ENCODE measurements around the gene SECTM1.

SECTM1 gene

DNA sequence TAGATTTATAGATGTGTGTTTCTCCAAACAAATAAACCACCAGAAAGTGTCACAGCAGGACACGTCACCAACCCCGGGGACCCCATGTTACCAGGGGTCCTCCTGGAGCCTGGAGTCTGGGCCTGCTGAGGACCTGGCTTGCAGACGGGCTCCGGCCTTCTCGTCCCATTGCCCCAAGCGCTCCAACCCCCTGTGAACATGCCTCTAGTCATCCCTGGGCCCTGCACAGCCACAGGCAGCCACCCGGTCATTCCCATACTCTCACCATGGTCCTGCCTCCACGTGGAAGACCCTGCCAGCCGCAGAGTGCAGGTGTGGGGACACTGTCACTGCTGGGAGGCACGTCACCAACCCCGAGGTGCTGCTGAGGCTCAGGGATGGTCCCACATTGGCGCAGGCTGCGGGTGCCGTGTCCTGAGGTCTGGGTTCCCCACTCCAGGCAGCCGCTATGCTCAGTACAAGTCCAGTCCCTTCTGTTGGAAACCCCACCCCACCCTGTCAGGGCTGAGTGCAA lies 4.5 kb downstream of the SECTM1 start:
- no peak for DNase-seq (ENCODE audit: extremely low read depth, low read depth)
- TF ChIP-seq, protein P1, sequence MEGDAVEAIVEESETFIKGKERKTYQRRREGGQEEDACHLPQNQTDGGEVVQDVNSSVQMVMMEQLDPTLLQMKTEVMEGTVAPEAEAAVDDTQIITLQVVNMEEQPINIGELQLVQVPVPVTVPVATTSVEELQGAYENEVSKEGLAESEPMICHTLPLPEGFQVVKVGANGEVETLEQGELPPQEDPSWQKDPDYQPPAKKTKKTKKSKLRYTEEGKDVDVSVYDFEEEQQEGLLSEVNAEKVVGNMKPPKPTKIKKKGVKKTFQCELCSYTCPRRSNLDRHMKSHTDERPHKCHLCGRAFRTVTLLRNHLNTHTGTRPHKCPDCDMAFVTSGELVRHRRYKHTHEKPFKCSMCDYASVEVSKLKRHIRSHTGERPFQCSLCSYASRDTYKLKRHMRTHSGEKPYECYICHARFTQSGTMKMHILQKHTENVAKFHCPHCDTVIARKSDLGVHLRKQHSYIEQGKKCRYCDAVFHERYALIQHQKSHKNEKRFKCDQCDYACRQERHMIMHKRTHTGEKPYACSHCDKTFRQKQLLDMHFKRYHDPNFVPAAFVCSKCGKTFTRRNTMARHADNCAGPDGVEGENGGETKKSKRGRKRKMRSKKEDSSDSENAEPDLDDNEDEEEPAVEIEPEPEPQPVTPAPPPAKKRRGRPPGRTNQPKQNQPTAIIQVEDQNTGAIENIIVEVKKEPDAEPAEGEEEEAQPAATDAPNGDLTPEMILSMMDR (IDR thresholded peaks at IDR 0.05; ENCODE audit: low read depth, low read length, missing control alignments) = no peak
- no peak overlapping the region for H3K4me3 ChIP-seq (replicated peaks; ENCODE audit: low read depth, low read length)

DNA sequence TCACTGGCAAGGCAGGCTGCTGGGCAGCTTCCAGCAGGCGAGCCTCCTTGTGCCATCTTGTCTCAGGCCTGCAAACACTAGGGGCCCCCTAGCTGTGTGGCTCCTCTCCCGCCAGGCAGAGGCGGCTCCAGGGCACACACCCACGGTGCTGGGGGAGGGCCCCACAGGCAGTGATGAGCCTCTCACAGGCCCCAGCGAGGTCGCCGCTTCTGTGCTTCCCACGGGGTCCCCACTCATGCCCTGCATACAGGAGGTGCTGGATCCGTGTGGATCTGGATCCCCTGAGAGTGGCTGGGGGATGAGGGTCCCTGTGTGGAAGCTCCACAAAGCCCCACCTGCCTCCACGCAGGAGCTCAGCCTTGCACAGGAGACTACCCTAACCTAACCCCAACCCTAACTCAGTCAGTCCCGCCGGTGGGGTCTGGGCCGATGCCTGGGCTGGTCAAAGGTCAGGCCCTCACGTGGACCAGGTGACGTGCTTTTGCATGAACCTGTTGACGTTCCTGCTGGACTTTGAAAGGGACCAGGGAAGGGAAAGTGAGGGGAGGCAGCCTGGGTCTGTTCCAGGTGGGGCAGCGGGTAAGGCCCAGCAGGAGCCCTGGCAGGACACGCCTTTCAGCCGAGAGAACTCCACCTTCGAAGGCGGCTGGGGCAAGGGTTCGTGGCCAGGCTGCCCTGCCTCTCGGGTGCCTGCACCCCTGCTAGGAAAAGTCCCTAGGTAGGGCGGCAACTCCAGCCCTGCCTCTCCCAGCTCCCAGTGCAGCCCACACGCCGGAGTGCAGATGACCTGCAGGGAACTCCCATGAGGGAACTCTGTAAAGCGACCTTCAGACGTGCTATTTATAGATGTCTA lies 5.2 kb downstream of the SECTM1 start:
- H3K4me3 ChIP-seq (replicated peaks; ENCODE audit: low read depth, low read length) = no peak overlapping the region
- TF ChIP-seq, protein P1 (IDR thresholded peaks at IDR 0.05; ENCODE audit: low read depth, low read length, missing control alignments) = no peak
- DNase-seq (ENCODE audit: extremely low read depth, low read depth) = no peak

DNA sequence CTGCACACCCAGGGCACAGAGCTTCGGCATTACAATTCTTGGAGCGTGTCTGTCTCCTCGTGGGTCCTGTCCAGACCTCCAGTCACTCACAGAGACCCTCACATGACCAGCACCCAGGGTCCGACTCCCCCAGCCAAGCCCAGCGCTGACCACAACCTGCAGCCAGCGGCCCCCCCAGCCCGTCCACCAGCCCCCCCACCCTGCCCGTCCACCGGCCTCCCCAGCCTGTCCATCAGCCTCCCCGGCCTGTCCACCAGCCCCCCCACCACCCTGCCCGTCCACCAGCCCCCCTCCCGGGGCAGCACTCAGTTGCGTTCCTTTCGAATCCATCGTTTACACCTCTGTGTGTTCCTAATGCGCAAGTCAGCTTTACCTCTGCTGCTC lies 5.8 kb downstream of the SECTM1 start:
- DNase-seq (ENCODE audit: extremely low read depth, low read depth) = no peak
- no peak overlapping the region for H3K4me3 ChIP-seq (replicated peaks; ENCODE audit: low read depth, low read length)
- TF ChIP-seq, protein P1 (IDR thresholded peaks at IDR 0.05; ENCODE audit: low read depth, low read length, missing control alignments) = no peak

DNA sequence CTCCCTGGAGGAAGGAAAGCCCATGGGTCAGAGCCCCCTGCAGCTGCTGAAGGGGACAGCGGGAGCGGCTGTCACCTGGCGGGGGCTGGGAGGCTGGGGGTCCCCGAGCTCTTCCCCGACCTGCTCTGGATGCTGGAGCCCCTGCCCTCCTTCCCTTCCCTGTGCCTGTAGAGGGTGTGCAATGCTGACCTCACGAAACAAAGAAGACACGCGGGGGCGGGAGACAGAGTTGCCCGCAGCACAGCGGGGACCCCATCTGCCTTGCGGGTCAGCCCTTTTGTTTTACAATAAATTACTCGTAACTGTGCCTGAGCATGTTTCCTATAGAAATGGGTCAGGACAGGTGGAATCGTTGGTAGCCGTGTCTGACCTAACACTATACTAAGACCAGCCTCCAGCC lies 6.3 kb downstream of the SECTM1 start:
- no peak overlapping the region for H3K4me3 ChIP-seq (replicated peaks; ENCODE audit: low read depth, low read length)
- TF ChIP-seq, protein P1 (IDR thresholded peaks at IDR 0.05; ENCODE audit: low read depth, low read length, missing control alignments) = no peak
- no peak for DNase-seq (ENCODE audit: extremely low read depth, low read depth)

DNA sequence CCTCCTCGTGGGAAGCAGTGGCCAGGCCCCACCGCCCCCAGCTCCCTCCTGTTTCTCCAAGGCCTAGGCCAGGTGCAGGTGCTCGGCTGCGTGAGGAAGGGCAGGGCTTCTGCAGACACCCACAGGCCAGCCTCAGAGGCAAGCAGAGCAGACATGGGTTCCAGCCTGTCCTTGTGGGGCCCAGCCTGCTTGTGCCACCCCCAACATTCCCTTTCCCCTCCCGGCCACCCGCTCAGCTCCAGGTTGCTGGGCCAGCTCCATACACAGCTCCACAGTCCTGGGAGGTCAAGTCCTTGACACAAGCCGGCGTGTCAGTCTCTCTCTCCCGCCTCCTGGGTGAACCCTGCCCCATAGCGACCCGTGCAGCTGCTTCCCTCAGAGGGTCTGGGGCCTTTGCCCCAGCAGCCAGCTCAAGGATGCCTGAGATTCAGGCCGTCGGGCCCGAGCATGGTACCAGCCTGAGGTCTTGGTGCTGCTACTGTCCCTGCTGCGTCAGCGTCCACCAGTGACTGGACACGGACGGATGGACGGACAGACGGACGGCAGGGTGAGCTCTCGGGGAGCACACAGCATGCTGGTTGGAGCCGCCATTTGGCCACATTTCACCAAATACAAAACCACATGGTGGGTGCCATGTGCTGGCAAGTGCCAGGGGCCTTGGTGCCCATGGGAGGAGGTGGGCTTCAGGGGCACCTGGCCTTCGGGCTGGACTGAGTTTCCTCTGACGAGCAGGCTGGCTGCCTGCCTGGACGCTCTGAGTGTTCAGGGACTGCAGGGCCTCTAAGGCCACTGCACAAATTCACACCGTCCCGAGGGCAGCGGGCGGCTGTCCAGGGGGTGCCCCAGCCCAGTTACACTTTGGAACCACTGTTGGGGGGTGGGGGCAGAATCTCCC lies 8.0 kb downstream of the SECTM1 start:
- TF ChIP-seq, protein P1 (IDR thresholded peaks at IDR 0.05; ENCODE audit: low read depth, low read length, missing control alignments) = no peak
- DNase-seq (ENCODE audit: extremely low read depth, low read depth) = no peak
- no peak overlapping the region for H3K4me3 ChIP-seq (replicated peaks; ENCODE audit: low read depth, low read length)

DNA sequence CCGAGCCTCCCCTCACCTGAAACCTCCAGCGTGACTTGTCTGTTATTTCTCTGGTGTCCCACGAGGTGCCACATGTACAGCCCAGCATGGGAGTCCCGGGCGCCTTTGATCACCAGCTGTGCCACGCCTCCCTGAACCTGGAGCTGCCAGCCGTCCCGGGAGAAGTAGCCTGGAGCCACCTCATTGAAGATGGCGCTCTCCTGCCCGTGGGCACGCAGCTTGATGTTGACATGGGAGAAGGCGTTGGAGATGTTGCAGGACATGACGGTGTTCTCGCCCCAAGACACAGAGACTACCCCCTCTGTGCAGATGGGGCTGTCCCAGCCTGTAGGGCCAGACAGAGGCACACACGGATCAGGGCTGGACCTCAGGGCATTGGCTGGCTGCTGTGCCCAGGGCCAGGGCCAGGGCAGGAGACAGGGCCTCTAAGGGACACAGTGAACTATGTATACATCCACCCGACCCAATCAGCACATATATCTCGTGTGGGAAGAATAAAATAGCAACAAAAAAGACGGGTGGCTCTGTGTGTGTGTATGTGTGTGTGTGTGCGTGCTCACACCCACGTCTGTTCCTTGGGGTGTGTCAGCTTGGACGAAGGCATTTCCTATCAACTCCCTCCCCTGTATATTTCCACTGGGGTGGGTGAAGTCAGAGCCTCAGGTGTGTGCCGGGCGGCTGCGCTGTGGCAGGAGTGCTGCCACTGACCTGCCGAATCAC lies 8.8 kb downstream of the SECTM1 start:
- DNase-seq (ENCODE audit: extremely low read depth, low read depth) = no peak
- TF ChIP-seq, protein P1 (IDR thresholded peaks at IDR 0.05; ENCODE audit: low read depth, low read length, missing control alignments) = no peak
- H3K4me3 ChIP-seq (replicated peaks; ENCODE audit: low read depth, low read length) = no peak overlapping the region

All from HFF-Myc (cell line).